IPS-20b (cell line): ENCODE results near the gene ADD3.
"Not testable (repeated sequence)": the region's sequence is repeated elsewhere in the genome, so short reads cannot be mapped to it uniquely, and the experiment has no call there.

Source experiments
- H3K27ac ChIP-seq: one replicate; pipeline ENCODE4 v1.5.1; 2013; ENCODE audit warnings: low read length
- H3K27me3 ChIP-seq: 2 replicates; pipeline ENCODE4 v1.6.1; 2013; ENCODE audit warnings: mild to moderate bottlenecking, low read length, inconsistent platforms; ENCODE audit not compliant: insufficient read depth
- H3K36me3 ChIP-seq: 2 replicates; pipeline ENCODE4 v1.6.1; 2013; ENCODE audit warnings: low read depth, mild to moderate bottlenecking, inconsistent platforms, low read length, moderate library complexity; ENCODE audit not compliant: insufficient read depth
- H3K4me1 ChIP-seq: 2 replicates; pipeline ENCODE4 v1.6.1; 2013; ENCODE audit warnings: mild to moderate bottlenecking, control low read depth, inconsistent platforms, low read length, moderate library complexity; ENCODE audit not compliant: insufficient read depth
- H3K4me3 ChIP-seq: 2 replicates; pipeline ENCODE4 v1.5.1; 2013; ENCODE audit warnings: mild to moderate bottlenecking, low read length, inconsistent platforms
- H3K9ac ChIP-seq: 2 replicates; pipeline ENCODE4 v1.6.1; 2013; ENCODE audit warnings: low read depth, mild to moderate bottlenecking, inconsistent platforms, low read length, moderate library complexity
- H3K9me3 ChIP-seq: 2 replicates; pipeline ENCODE4 v1.6.1; 2013; ENCODE audit warnings: mild to moderate bottlenecking, low read depth, low read length, inconsistent platforms; ENCODE audit not compliant: insufficient read depth

Gene ADD3

GRCh38 chr10:110041479-110041829 is 33.7 kb downstream of the ADD3 start:
- Histone ChIP-seq H3K27ac (no peak overlapping the region), H3K4me3 (no peak overlapping the region), H3K9me3 (no peaks in the 10 kb centered on the region), H3K27me3 (no peaks in the 10 kb centered on the region), H3K9ac (no peak overlapping the region), H3K4me1 (peaks cover 3% of the 10 kb centered on the region; the same call in 1 of the 2 replicates), H3K36me3 (no peaks in the 10 kb centered on the region)

GRCh38 chr10:110042181-110042580 is 34.4 kb downstream of the ADD3 start:
- Histone ChIP-seq H3K27ac (no peak overlapping the region), H3K36me3 (peaks cover under 1% of the 10 kb centered on the region; the same call in 1 of the 2 replicates), H3K27me3 (no peaks in the 10 kb centered on the region), H3K4me1 (peaks cover 3% of the 10 kb centered on the region; the same call in 1 of the 2 replicates), H3K9me3 (peaks cover 1% of the 10 kb centered on the region; the same call in 1 of the 2 replicates), H3K9ac (no peak overlapping the region), H3K4me3 (no peak overlapping the region)

GRCh38 chr10:110042891-110043290 is 35.1 kb downstream of the ADD3 start:
- Histone ChIP-seq H3K27ac (no peak overlapping the region), H3K4me1 (peaks cover 3% of the 10 kb centered on the region; the same call in 1 of the 2 replicates), H3K9ac (no peak overlapping the region), H3K27me3 (no peaks in the 10 kb centered on the region), H3K9me3 (peaks cover 8% of the 10 kb centered on the region; the same call in 1 of the 2 replicates), H3K4me3 (no peak overlapping the region), H3K36me3 (peaks cover 5% of the 10 kb centered on the region; the same call in 1 of the 2 replicates)

DNA sequence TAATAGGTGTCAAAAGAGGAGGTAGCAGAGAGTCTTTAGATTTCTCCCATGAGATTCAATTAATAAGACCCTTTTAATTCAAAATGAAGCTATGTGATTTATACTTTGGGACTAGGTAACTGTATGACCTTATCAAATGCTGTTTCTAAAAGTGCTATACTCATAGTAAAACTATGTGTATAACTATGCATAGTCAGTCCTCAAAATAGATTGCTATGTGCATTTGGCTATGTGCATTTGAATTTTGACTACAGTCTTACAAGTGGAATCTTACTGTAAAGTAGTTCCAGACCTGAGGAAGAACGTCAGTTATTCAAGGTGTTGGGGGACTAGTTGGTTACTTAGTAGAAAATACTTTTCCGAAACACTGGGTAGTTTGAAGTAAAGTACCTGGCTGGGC is 36.9 kb downstream of the ADD3 start:
- peaks cover 5% of the 10 kb centered on the region; the same call in 1 of the 2 replicates for H3K36me3 ChIP-seq
- no peak overlapping the region for H3K4me3 ChIP-seq
- peaks cover 21% of the 10 kb centered on the region for H3K9me3 ChIP-seq
- H3K27ac ChIP-seq, result no peak overlapping the region
- no peak overlapping the region for H3K9ac ChIP-seq
- H3K27me3 ChIP-seq, result no peaks in the 10 kb centered on the region
- H3K4me1 ChIP-seq, result no peaks in the 10 kb centered on the region

DNA sequence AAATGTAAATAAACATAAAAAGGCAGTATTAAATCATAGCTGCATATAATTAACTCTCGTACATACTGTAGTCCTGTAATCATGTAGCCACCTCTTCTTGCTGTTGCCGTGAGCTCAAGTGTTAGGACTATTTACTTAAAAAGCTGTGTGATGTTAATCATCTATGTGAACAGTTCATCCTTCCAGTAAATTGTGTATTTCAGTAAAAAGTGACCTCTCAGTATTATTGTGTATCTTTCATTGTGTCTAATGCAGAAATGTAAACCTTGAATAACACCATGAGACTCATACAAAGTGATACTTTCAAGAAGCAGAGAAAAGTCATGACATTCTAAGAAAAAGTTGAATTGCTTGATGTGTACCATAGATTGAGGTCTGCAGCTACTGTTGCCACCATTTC is 38.0 kb downstream of the ADD3 start:
- H3K9me3 ChIP-seq, result peaks cover 21% of the 10 kb centered on the region
- H3K4me1 ChIP-seq, result no peaks in the 10 kb centered on the region

DNA sequence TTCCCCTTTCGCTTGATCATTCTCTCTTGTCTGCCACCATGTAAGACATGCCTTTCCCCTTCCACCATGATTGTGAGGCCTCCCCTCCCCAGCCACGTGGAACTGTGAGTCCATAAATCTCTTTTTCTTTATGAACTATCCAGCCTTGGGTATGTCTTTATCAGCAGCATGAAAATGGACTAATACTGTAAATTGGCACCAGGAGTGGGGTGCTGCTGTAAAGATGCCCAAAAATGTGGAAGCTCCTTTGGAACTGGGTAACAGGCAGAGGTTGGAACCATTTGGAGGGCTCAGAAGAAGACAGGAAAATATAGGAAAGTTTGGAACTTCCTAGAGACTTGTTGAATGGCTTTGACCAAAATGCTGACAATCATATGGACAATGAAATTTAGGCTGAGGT is 40.4 kb downstream of the ADD3 start:
- H3K9me3 ChIP-seq, result peaks cover 21% of the 10 kb centered on the region
- H3K27me3 ChIP-seq, H3K4me3 ChIP-seq, H3K27ac ChIP-seq, H3K36me3 ChIP-seq, H3K9ac ChIP-seq, H3K4me1 ChIP-seq: not testable (repeated sequence)

More for the DNA sequence above, 38.0 kb downstream of the ADD3 start:
- Histone ChIP-seq H3K27ac (no peak overlapping the region), H3K9ac (no peak overlapping the region), H3K36me3 (peaks cover 5% of the 10 kb centered on the region; the same call in 1 of the 2 replicates), H3K4me3 (no peak overlapping the region), H3K27me3 (no peaks in the 10 kb centered on the region)

DNA sequence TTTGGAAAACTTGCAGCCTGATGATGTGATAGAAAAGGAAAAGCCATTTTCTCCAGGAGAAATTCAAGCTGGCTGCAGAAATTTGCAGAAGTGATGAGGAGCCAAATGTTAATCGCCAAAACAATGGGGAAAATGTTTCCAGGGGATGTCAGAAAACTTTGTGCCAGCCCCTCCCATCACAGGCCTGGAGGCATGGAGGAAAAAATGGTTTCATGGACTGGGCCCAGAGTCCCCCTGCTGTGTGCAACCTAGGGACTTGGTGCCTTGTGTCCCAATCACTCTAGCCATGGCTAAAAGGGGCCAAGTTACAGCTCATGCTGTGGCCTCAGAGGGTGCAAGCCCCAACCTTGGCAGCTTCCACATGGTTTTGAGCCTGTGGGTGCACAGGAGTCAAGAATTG is 41.0 kb downstream of the ADD3 start:
- H3K9ac ChIP-seq, result no peak overlapping the region

GRCh38 chr10:110049889-110050591 is 42.3 kb downstream of the ADD3 start:
- not testable (repeated sequence) for H3K27me3 ChIP-seq, H3K36me3 ChIP-seq, H3K9ac ChIP-seq, H3K4me1 ChIP-seq, H3K27ac ChIP-seq, H3K4me3 ChIP-seq
- peaks cover 21% of the 10 kb centered on the region for H3K9me3 ChIP-seq

More for the DNA sequence above, 41.0 kb downstream of the ADD3 start:
- peaks cover 21% of the 10 kb centered on the region for H3K9me3 ChIP-seq
- no peak overlapping the region for H3K4me3 ChIP-seq
- no peaks in the 10 kb centered on the region for H3K4me1 ChIP-seq
- peaks cover 5% of the 10 kb centered on the region; the same call in 1 of the 2 replicates for H3K36me3 ChIP-seq
- H3K27ac ChIP-seq, result no peak overlapping the region
- H3K27me3 ChIP-seq, result no peaks in the 10 kb centered on the region

- no peaks in the 10 kb centered on the region for H3K4me1 ChIP-seq
- no peak overlapping the region for H3K4me3 ChIP-seq
- H3K27ac ChIP-seq, result no peak overlapping the region
- H3K36me3 ChIP-seq, result peaks cover 5% of the 10 kb centered on the region; the same call in 1 of the 2 replicates
- H3K27me3 ChIP-seq, result no peaks in the 10 kb centered on the region
- H3K9me3 ChIP-seq, result peaks cover 21% of the 10 kb centered on the region
- no peak overlapping the region for H3K9ac ChIP-seq
Measured at GRCh38 chr10:110051487-110051886, 43.7 kb downstream of the ADD3 start.

GRCh38 chr10:110052916-110053315 is 45.1 kb downstream of the ADD3 start:
- no peak overlapping the region for H3K27ac ChIP-seq
- H3K9me3 ChIP-seq, result peaks cover 13% of the 10 kb centered on the region
- H3K9ac ChIP-seq, result no peak overlapping the region
- H3K4me1 ChIP-seq, result no peaks in the 10 kb centered on the region
- no peaks in the 10 kb centered on the region for H3K27me3 ChIP-seq
- H3K4me3 ChIP-seq, result no peak overlapping the region
- no peaks in the 10 kb centered on the region for H3K36me3 ChIP-seq

DNA sequence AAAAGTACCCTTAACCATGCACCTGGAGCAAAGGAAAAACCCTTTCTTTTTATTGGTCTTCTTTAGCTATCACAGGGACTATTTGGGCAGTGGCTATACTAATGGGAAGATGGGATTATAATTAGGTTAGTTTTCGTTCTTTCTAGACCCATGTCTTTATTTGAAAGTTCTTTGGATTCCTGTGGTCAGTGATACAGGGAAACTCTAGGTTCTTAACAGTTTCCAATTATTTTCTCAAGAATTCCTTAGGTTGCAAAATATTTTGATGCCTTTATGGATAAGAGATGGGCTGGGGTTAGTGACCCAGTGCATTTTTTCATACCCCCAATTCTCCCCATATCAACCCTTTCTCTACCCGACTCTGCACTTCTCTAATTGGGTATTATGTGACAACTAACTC is 49.0 kb downstream of the ADD3 start:
- no peaks in the 10 kb centered on the region for H3K36me3 ChIP-seq
- H3K9me3 ChIP-seq, result no peaks in the 10 kb centered on the region
- no peak overlapping the region for H3K27ac ChIP-seq
- H3K4me3 ChIP-seq, result no peak overlapping the region
- no peak overlapping the region for H3K9ac ChIP-seq
- no peaks in the 10 kb centered on the region for H3K27me3 ChIP-seq
- H3K4me1 ChIP-seq, result no peaks in the 10 kb centered on the region

DNA sequence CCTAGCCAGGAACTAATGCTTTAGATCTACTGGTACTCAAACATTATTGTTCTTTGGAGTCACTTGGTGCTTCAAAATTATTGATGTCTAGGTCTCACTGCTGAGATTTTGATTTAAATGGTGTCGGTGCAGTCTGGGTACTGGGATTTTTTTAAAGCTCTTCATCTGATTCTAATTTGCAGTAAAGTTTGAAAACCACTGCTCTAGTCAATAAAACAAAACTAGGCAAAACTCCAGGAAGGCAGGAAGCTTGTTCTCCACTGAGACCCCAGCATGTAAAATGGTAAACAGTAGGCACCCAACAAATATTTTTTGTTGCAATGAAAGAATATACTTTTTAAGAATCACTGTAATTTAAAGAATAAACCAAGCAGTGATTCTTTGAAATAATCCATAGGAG is 49.7 kb downstream of the ADD3 start:
- Histone ChIP-seq H3K9ac (no peak overlapping the region), H3K4me1 (no peaks in the 10 kb centered on the region), H3K27me3 (no peaks in the 10 kb centered on the region), H3K4me3 (no peak overlapping the region), H3K36me3 (no peaks in the 10 kb centered on the region), H3K27ac (no peak overlapping the region), H3K9me3 (no peaks in the 10 kb centered on the region)
